Endothelial cell of umbilical vein (primary cell): Measurements from ENCODE around the gene PRUNE2. TPM values are rescaled to one million over a fixed set of nuclear protein-coding genes. Genes with fewer than 3 reads are reported as not detected.

Experiments
- BruUV-seq: library from RNA; stranded (reverse); fragments of 400-500 nt; replicated peaks from 2 replicates; lab custom pipeline; 2021; lab: Mats Ljungman, UMichigan
- CTCF ChIA-PET: fragments of 300-600, 350-600 bp; sonication (Branson Sonifier 250); formaldehyde crosslinking; loops from one replicate; lab custom pipeline; 2021; ENCODE audit warnings: antibody characterized with exemption, inconsistent platforms; lab: Charles Lee
- POLR2A ChIA-PET: fragments of 300-600, 350-600 bp; sonication (Branson Sonifier 250); formaldehyde crosslinking; loops from one replicate; lab custom pipeline; 2021; ENCODE audit warnings: antibody characterized with exemption, inconsistent platforms; lab: Charles Lee
- DNase-seq: peaks from one replicate; pipeline ENCODE4 v3.0.0-alpha.2; 2011; ENCODE audit warnings: low read depth, low spot score
- FAIRE-seq: peaks from 2 replicates; lab custom pipeline; 2011; peaks lifted over from hg19 to GRCh38; lab: Jason Lieb, UNC
- H2AFZ ChIP-seq: 2 replicates; pipeline ENCODE4 v1.6.0; 2012; ENCODE audit warnings: low read depth, low read length, control low read depth, inconsistent platforms
- H3K27ac ChIP-seq: 2 replicates; pipeline ENCODE4 v1.5.1; 2011; ENCODE audit warnings: low read depth, mild to moderate bottlenecking, control low read depth, low read length, moderate library complexity; ENCODE audit not compliant: insufficient read depth
- H3K27me3 ChIP-seq, 2 experiments: 2 replicates each; pipeline versions ENCODE4 v1.6.0 to v1.6.1; 2011; ENCODE audit warnings: low read length in 2 of 2, mixed read lengths in 1 of 2; ENCODE audit not compliant: control insufficient read depth in 2 of 2, insufficient read depth in 2 of 2
- H3K36me3 ChIP-seq, 2 experiments: 2 replicates in 1 of 2; 3 replicates in 1 of 2; pipeline ENCODE4 v1.5.1; 2011; ENCODE audit warnings: low read length in 2 of 2, mild to moderate bottlenecking in 1 of 2, moderate library complexity in 1 of 2; ENCODE audit not compliant: control insufficient read depth in 2 of 2, insufficient read depth in 2 of 2; ENCODE audit errors: extremely low read depth in 1 of 2
- H3K4me1 ChIP-seq: 3 replicates; pipeline ENCODE4 v1.5.1; 2011; ENCODE audit warnings: mild to moderate bottlenecking, low read length; ENCODE audit not compliant: control insufficient read depth, insufficient read depth; ENCODE audit errors: extremely low read depth
- H3K4me2 ChIP-seq: 2 replicates; pipeline ENCODE4 v1.6.1; 2011; ENCODE audit warnings: low read length, control low read depth, mixed read lengths; ENCODE audit not compliant: insufficient read depth
- H3K4me3 ChIP-seq, 3 experiments: fragments of 200-600 bp in 1 of 3; sonication (generic), shearing (Covaris generic) in 1 of 3; replicated peaks in 1 of 3; 2 replicates each; pipeline ENCODE4 v1.5.1; 2011 to 2016; ENCODE audit warnings: control low read depth in 3 of 3, low read length in 3 of 3, mild to moderate bottlenecking in 2 of 3, inconsistent platforms in 1 of 3, low read depth in 1 of 3, moderate library complexity in 1 of 3; ENCODE audit not compliant: insufficient read depth in 1 of 3
- H3K79me2 ChIP-seq: 2 replicates; pipeline ENCODE4 v1.6.0; 2012; ENCODE audit warnings: low read length, inconsistent platforms; ENCODE audit not compliant: control insufficient read depth, insufficient read depth
- H3K9ac ChIP-seq: replicated peaks from 2 replicates; pipeline ENCODE3; 2011; ENCODE audit warnings: low read length, control low read depth; ENCODE audit not compliant: insufficient read depth; ENCODE audit errors: extremely low read depth
- H3K9me1 ChIP-seq: replicated peaks from 3 replicates; pipeline ENCODE4 v1.6.0; 2011; ENCODE audit warnings: mild to moderate bottlenecking, low read length; ENCODE audit not compliant: control insufficient read depth, insufficient read depth; ENCODE audit errors: extremely low read depth
- H3K9me3 ChIP-seq: replicated peaks from 2 replicates; pipeline ENCODE4 v1.5.1; 2012; ENCODE audit warnings: low read length, inconsistent platforms; ENCODE audit not compliant: control insufficient read depth, insufficient read depth
- H4K20me1 ChIP-seq: replicated peaks from 2 replicates; pipeline ENCODE3; 2011; ENCODE audit warnings: mild to moderate bottlenecking, low read length; ENCODE audit not compliant: control insufficient read depth, insufficient read depth; ENCODE audit errors: extremely low read depth
- CTCF ChIP-seq, 2 donors: IDR thresholded peaks; 1 replicate in 1 of 2; 2 replicates in 1 of 2; pipeline ENCODE4 v1.5.1; 2011; ENCODE audit warnings: low read length in 2 of 2, mild to moderate bottlenecking in 2 of 2, moderate library complexity in 2 of 2, control low read depth in 1 of 2, inconsistent platforms in 1 of 2, low read depth in 1 of 2; ENCODE audit not compliant: insufficient read depth in 1 of 2; ENCODE audit errors: extremely low read depth in 1 of 2
- EZH2 ChIP-seq: IDR thresholded peaks from 2 replicates; pipeline ENCODE4 v1.6.1; 2012; ENCODE audit warnings: borderline replicate concordance, low read depth, mild to moderate bottlenecking, moderate library complexity, low read length, inconsistent platforms; ENCODE audit not compliant: severe bottlenecking
- FOS ChIP-seq: IDR thresholded peaks from 2 replicates; pipeline ENCODE4 v1.6.1; 2011; ENCODE audit warnings: mild to moderate bottlenecking, low read length, moderate library complexity, borderline replicate concordance; ENCODE audit not compliant: insufficient read depth
- GATA2 ChIP-seq: IDR thresholded peaks from 2 replicates; pipeline ENCODE4 v1.7.0; 2011; ENCODE audit warnings: low read depth, mild to moderate bottlenecking, moderate library complexity, mixed read lengths, low read length; ENCODE audit not compliant: insufficient read length, insufficient read depth
- JUN ChIP-seq: IDR thresholded peaks from 2 replicates; pipeline ENCODE4 v1.6.1; 2011; ENCODE audit warnings: borderline replicate concordance, low read depth; ENCODE audit not compliant: insufficient read length, insufficient read depth
- MAX ChIP-seq: IDR thresholded peaks from 2 replicates; pipeline ENCODE4 v1.6.1; 2011; ENCODE audit not compliant: insufficient read depth, insufficient read length
- MYC ChIP-seq: IDR thresholded peaks from one replicate; pipeline ENCODE4 v1.6.1; 2011; ENCODE audit warnings: mild to moderate bottlenecking, low read depth, low read length
- POLR2A ChIP-seq: IDR thresholded peaks from 2 replicates; pipeline ENCODE4 v1.6.1; 2012; ENCODE audit warnings: low read depth, mild to moderate bottlenecking, control low read depth, low read length
- POLR2AphosphoS5 ChIP-seq: IDR thresholded peaks from 2 replicates; pipeline ENCODE4 v1.6.1; 2012; ENCODE audit warnings: low read depth, mild to moderate bottlenecking, control low read depth, low read length, moderate library complexity; ENCODE audit not compliant: insufficient read depth
- dilution Hi-C: fragments of 300-500 bp; cut with MboI; formaldehyde crosslinking; loops from one replicate; pipeline ENCODE4 v1.15.0; 2019; ENCODE audit warnings: low sequenced_read_pairs; ENCODE audit not compliant: extremely low pct_ligation_motif_present
- intact Hi-C: fragments of 100-400 bp; cut with micrococcal nuclease; formaldehyde crosslinking; loops from one replicate; pipeline ENCODE4 v1.10.0; 2022
- polyA plus RNA-seq, 4 experiments: library from polyadenylated mRNA; depleted of rRNA in 3 of 4; stranded (reverse) in 3 of 4; unstranded in 1 of 4; fragments of >200 nt; gene quantifications; 2 replicates each; pipeline versions ENCODE4 v1.2.1 to v1.2.3, GENCODE V29; 2011 to 2012; ENCODE audit warnings: missing spikeins in 1 of 4
- total RNA-seq: library from RNA; stranded (reverse); gene quantifications from 2 replicates; pipeline ENCODE4 v1.2.3, GENCODE V29; 2021

PRUNE2 gene
- total and polyA plus RNA-seq, 2 donors (not counting 3 experiments of a cell fraction or from before 2014, with no cell fraction given): 15.8 to 21.7 TPM

GRCh38 chr9:76613150-76613781 is 292.6 kb downstream of the PRUNE2 start:
- H3K9me3 ChIP-seq: no peaks in the 10 kb centered on the region
- POLR2A ChIA-PET: no interaction called here
- H3K9ac ChIP-seq: no peak overlapping the region
- no peak overlapping the region for H3K4me3 ChIP-seq
- no peak overlapping the region for H2AFZ ChIP-seq
- no peak for FAIRE-seq
- BruUV-seq: no TSS peak
- H3K4me2 ChIP-seq: no peak overlapping the region
- no peak overlapping the region for H3K27ac ChIP-seq
- no peak for DNase-seq
- dilution Hi-C loops (no loop called here), intact Hi-C loops (no loop called here)
- H4K20me1 ChIP-seq: no peaks in the 10 kb centered on the region
- H3K79me2 ChIP-seq: no peaks in the 10 kb centered on the region
- no peaks in the 10 kb centered on the region for H3K36me3 ChIP-seq
- H3K4me1 ChIP-seq: no peaks in the 10 kb centered on the region
- no peaks in the 10 kb centered on the region for H3K9me1 ChIP-seq
- CTCF ChIA-PET: no interaction called here
- no peak for TF ChIP-seq GATA2
- no peak for TF ChIP-seq POLR2AphosphoS5
- no peak for TF ChIP-seq CTCF (IDR thresholded peaks at IDR 0.05; ENCODE audit: extremely low read depth in 1 of 2, insufficient read depth in 1 of 2, low read depth in 1 of 2, low read length in 2 of 2)
- no peak for TF ChIP-seq POLR2A
- TF ChIP-seq MYC: no peak
- TF ChIP-seq MAX: no peak
- no peak for TF ChIP-seq JUN
- TF ChIP-seq FOS: no peak
- TF ChIP-seq EZH2: no peak
- no peaks in the 10 kb centered on the region for H3K27me3 ChIP-seq
